GM18909 (cell line): Measurements from ENCODE around the gene STOX2.

Experiments
- ATAC-seq: cut with Tn5 transposase; IDR thresholded peaks from one replicate; pipeline ENCODE4 v1.9.1; 2021; ENCODE audit warnings: mild to moderate bottlenecking; ENCODE audit not compliant: unreplicated experiment, poor library complexity

STOX2 gene

DNA sequence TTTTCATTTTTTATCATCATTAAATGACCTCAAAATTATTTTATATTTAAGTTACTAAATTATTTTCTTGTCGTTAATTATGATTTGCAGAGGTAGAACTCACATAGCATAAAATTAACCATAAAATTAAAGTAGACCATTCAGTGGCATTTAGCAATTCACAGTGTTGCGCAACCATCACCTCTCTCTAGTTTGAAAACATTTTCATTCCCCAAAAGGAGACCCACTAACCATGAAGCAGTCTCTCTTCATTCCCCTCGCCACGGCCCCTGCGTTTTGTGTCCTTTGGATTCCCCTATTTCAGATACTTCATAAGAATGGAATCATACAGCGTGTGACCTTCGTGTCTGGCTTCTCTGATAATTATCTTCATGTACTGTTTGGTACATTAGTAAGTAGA, 157.7 kb downstream of the STOX2 start:
- ATAC-seq: no peak

DNA sequence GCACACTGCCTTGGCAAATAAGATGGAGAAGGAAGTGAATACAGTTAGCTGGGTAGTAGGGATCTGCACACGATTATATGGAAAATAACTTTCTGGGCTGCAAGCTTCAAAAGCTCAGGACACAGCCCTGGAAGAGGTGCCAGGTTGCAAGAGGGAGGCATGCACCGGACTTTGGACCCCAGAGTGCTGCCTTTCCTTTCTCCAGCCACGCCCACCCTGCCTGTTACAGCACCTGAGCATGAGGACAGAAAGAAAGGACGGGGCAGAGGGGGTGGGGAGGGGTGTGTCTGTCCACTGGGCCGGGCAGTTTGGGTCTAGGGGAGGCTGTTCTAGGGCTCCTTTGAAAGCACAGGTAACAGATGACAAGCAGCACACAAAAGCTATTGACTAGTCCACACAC, 159.8 kb downstream of the STOX2 start:
- ATAC-seq: no peak

DNA sequence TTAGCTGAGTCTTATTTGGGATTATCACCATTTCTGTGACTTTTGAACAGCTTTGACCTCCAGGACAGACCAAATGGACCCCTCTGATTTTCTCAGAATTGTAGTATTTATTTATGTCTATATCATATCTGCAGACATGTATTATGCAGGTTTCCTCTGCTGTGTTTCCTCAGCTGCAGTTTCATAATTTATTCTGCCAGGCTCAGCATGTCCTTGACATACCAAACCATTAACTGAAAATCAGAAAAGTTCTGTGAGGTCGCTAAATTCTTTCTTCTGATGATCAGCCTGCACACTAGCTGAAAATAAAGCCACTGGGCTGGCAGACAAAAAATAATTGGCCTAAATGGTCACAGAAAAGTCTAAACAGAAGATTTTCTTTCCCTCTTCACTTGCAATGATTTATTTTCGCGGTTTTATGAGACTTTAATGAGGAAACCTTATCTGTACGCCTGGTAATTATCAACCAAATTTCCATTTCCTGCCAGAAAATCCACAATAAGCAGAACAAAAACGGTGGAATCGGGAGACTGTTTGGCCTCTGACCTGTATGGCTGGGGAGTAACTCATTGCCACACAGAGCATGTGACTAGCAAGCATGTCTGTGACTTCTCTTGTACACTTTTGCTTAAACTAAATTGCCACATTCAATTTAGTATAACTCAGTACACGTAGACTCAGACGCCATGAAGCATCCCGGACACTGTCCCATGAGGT, 161.6 kb downstream of the STOX2 start:
- ATAC-seq: no peak

DNA sequence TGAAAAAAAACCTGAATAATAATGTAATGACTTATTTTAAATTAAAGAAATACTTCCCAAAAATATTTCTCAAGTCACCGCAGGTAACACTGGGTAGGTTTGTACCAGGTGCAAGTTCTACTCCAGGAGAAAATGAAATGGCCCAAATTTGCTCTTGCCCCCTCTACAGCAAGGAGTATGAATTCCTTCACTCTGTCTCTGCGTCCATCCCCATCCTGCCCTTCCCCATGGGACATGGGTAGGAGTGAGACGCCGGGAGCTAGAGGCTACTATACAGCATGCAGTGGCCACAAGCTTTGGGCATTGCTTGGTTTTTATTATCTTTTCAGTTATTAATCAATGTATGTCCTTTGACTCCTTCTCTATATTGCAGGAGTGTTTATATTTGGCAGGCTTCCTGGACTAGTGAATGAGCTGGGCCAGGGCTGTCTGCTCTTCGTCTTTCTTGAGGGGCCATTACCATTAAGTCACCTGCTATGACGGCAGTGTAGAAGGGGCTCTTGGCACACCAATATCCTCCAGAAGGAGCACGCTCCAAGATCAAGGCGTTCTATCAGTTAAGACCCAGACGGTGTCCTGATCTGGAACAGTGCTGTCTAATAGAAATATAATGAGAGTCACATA, 162.9 kb downstream of the STOX2 start:
- no peak for ATAC-seq
